ENCODE measurements around the gene HSPBAP1.

DNA sequence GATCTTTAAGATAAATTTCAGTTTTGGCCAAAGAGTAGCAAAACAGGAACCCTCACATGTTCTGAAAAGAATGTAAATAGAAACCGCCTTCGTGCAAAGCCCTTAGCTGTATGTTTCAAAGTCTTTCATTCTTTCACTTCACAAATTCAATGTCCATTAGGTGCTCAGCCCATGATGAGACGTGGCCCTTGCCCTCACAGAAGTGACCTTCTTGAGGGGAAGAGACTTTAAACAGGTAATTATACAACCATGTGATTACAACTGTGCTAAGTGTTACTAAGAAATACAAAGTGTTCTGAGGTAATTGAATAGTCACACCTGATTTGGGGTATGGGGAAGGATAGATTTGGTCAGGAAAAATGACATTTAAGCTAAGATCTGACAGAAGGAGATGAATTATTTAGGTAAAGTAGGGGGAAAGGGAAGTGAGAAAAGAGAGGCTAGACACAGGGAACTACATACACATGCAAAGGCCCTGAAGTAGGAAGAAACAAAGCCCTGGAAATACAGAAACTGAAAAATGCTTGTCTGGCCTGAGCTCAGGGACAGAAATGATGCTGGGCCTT lies 19.6 kb downstream of the HSPBAP1 start:
- TF ChIP-seq CTCF (IDR thresholded peaks at IDR 0.05; ENCODE audit: insufficient read depth, low read length, poor library complexity, severe bottlenecking) (no peak), EZH2phosphoT487 (conservative IDR thresholded peaks at IDR 0.05; ENCODE audit: low read length) (no peak)
